ENCODE data around the gene PHAX.

GRCh38 chr5:126600631-126601511 is at the start of gene PHAX:
- TF ChIP-seq POLR2AphosphoS5 (IDR thresholded peaks at IDR 0.05) (peak; percentile 65 to 75), EP300 (IDR thresholded peaks at IDR 0.05) (no peak), POLR2A (IDR thresholded peaks at IDR 0.05) (peak in 2 of 4 donors; percentile 50 to 61)
